B cell (primary cell): ENCODE measurements around the gene SUPT5H. TPM values are rescaled to one million over a fixed set of nuclear protein-coding genes. Genes with fewer than 3 reads are reported as not detected.

Source experiments
- ATAC-seq: fragments of 200-7000 bp; cut with Tn5 transposase; one replicate; pipeline ENCODE4 v1.10.0; 2021; ENCODE audit warnings: low read depth, mild to moderate bottlenecking, moderate number of reproducible peaks, moderate library complexity
- CTCF ChIA-PET: fragments of 350-600 bp; sonication (Branson Sonifier 250); formaldehyde crosslinking; loops from one replicate; lab custom pipeline; 2021; ENCODE audit warnings: antibody characterized with exemption, inconsistent platforms; lab: Charles Lee
- POLR2A ChIA-PET: fragments of 350-600 bp; sonication (Branson Sonifier 250); formaldehyde crosslinking; loops from one replicate; lab custom pipeline; 2021; ENCODE audit warnings: antibody characterized with exemption; lab: Charles Lee
- DNase-seq: peaks from one replicate; pipeline ENCODE4 v3.0.0; 2013
- H2AFZ ChIP-seq: 2 replicates; pipeline ENCODE4 v1.6.1; 2012; ENCODE audit warnings: mild to moderate bottlenecking, low read depth, low read length; ENCODE audit not compliant: insufficient read depth, poor library complexity, severe bottlenecking
- H3K27ac ChIP-seq, 2 donors: 1 replicate in 1 of 2; 2 replicates in 1 of 2; pipeline ENCODE4 v1.5.1; 2012 to 2013; ENCODE audit warnings: low read length in 2 of 2, mild to moderate bottlenecking in 2 of 2, moderate library complexity in 1 of 2
- H3K27me3 ChIP-seq, 4 experiments: fragments of 200-600 bp in 1 of 4; sonication (generic) in 1 of 4; replicated peaks in 1 of 4; 1 replicate in 2 of 4; 2 replicates in 2 of 4; pipeline versions ENCODE4 v1.6.1 to v1.7.0; 2013 to 2016; ENCODE audit warnings: low read length in 3 of 4, mild to moderate bottlenecking in 2 of 4, mixed read lengths in 1 of 4, moderate library complexity in 1 of 4; ENCODE audit not compliant: insufficient read depth in 4 of 4, control insufficient read depth in 3 of 4; ENCODE audit errors: control extremely low read depth in 1 of 4
- H3K36me3 ChIP-seq, 2 experiments: replicated peaks in 1 of 2; 1 replicate in 1 of 2; 2 replicates in 1 of 2; pipeline versions ENCODE4 v1.6.1 to v1.7.1; 2013; ENCODE audit warnings: low read length in 1 of 2; ENCODE audit not compliant: insufficient read depth in 2 of 2, control insufficient read depth in 1 of 2; ENCODE audit errors: control extremely low read depth in 1 of 2, extremely low read depth in 1 of 2
- H3K4me1 ChIP-seq, 2 donors: fragments of 200-600 bp in 1 of 2; sonication (generic) in 1 of 2; 1 replicate in 1 of 2; 2 replicates in 1 of 2; pipeline versions ENCODE4 v1.5.1 to v1.6.1; 2013 to 2017; ENCODE audit warnings: low read length in 2 of 2; ENCODE audit not compliant: control insufficient read depth in 2 of 2, insufficient read depth in 2 of 2
- H3K4me2 ChIP-seq: replicated peaks from 2 replicates; pipeline ENCODE3; 2012; ENCODE audit warnings: mild to moderate bottlenecking, low read depth, low read length; ENCODE audit not compliant: poor library complexity, severe bottlenecking
- H3K4me3 ChIP-seq, 5 experiments: fragments of 200-600 bp in 1 of 5; sonication (generic) in 1 of 5; 1 replicate in 3 of 5; 2 replicates in 2 of 5; pipeline versions ENCODE4 v1.5.1 to v1.7.0; 2011 to 2016; ENCODE audit warnings: low read length in 4 of 5, mild to moderate bottlenecking in 4 of 5, low read depth in 2 of 5, control low read depth in 1 of 5, moderate library complexity in 1 of 5; ENCODE audit not compliant: insufficient read depth in 1 of 5; ENCODE audit errors: control extremely low read depth in 1 of 5, extremely low read depth in 1 of 5
- H3K79me2 ChIP-seq: fragments of 200-600 bp; sonication (generic); one replicate; pipeline ENCODE4 v1.6.0; 2016; ENCODE audit warnings: low read length; ENCODE audit not compliant: control insufficient read depth, insufficient read depth
- H3K9ac ChIP-seq: fragments of 200-600 bp; sonication (generic); 2 replicates; pipeline ENCODE4 v1.6.1; 2017; ENCODE audit warnings: mild to moderate bottlenecking, low read length, moderate library complexity
- H3K9me3 ChIP-seq, 3 donors: one replicate each; pipeline versions ENCODE4 v1.6.1 to v1.7.1; 2013; ENCODE audit warnings: low read length in 2 of 3; ENCODE audit not compliant: control insufficient read depth in 2 of 3, insufficient read depth in 1 of 3; ENCODE audit errors: control extremely low read depth in 1 of 3
- H4K20me1 ChIP-seq: 2 replicates; pipeline ENCODE4 v1.6.0; 2012; ENCODE audit warnings: mild to moderate bottlenecking, low read length; ENCODE audit not compliant: insufficient read depth, control insufficient read depth, poor library complexity, severe bottlenecking
- H3K27ac Mint-ChIP-seq: one replicate; pipeline ENCODE4 v1.8.0; 2021; ENCODE audit warnings: mixed read lengths
- H3K27me3 Mint-ChIP-seq: one replicate; pipeline ENCODE4 v1.8.0; 2021; ENCODE audit warnings: mixed read lengths
- H3K4me1 Mint-ChIP-seq: one replicate; pipeline ENCODE4 v1.8.0; 2021; ENCODE audit warnings: mixed read lengths
- H3K4me3 Mint-ChIP-seq: one replicate; pipeline ENCODE4 v1.8.0; 2021; ENCODE audit warnings: mixed read lengths
- H3K9me3 Mint-ChIP-seq: one replicate; pipeline ENCODE4 v1.8.0; 2022; ENCODE audit warnings: mixed read lengths; ENCODE audit not compliant: insufficient read depth
- EZH2 ChIP-seq: IDR thresholded peaks from 2 replicates; pipeline ENCODE4 v1.6.1; 2012; ENCODE audit warnings: borderline replicate concordance, low read depth, mild to moderate bottlenecking, moderate library complexity, low read length; ENCODE audit not compliant: insufficient read depth, poor library complexity, severe bottlenecking
- WGBS: methylation state at CpG from one replicate; pipeline ENCODE4 v1.1.5; 2013; ENCODE audit warnings: missing lambda C conversion rate; ENCODE audit not compliant: insufficient coverage; 5-methylcytosine and 5-hydroxymethylcytosine counted together
- intact Hi-C: fragments of 100-400 bp; cut with micrococcal nuclease; formaldehyde crosslinking; loops from one replicate; pipeline ENCODE4 v1.10.0; 2022
- polyA plus RNA-seq: library from polyadenylated mRNA; depleted of rRNA; stranded (reverse); fragments of >200 nt; gene quantifications from 2 replicates; pipeline ENCODE4 v1.2.3, GENCODE V29; 2012
- total RNA-seq, 2 donors: library from RNA; stranded (reverse); fragments of 120-200 nt in 1 of 2; gene quantifications; 1 replicate in 1 of 2; 2 replicates in 1 of 2; pipeline versions ENCODE4 v1.2.3 to v1.2.4, GENCODE V29; 2013 to 2022
- TF ChIP-seq, protein P1 (sequence below): fragments of 200-600 bp; IDR thresholded peaks from one replicate; pipeline ENCODE4 v1.8.0; 2022; ENCODE audit warnings: antibody characterized with exemption, mild to moderate bottlenecking

SUPT5H gene
- total and polyA plus RNA-seq, 2 donors (not counting 1 experiment from before 2014, with no cell fraction given), result 119 to 203 TPM

DNA sequence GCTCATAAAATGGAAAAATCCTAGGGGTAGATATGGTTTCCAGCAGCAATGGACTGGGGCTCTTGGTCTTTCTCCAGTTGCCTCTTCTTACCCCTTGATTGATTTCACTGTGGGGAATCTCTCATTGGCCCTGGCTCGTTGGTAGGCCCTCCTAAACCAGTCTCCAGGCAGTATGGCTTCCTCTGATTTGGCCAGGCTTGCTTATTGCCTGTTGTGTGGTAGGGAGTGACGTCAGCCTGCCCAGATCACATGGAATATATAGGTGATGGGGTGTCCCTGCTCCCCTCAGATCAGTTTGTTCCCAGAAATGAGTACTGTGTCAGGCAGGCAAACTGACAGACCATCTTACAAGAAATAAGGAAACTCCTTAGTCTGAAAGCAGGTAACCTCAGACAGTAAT lies 63.9 kb downstream of the SUPT5H start:
- peaks cover 0 to 56% (median 15%) of the 10 kb centered on the region in 4 experiments for H3K27me3 ChIP-seq
- no peak overlapping the region for H3K4me2 ChIP-seq
- H3K79me2 ChIP-seq, result no peaks in the 10 kb centered on the region
- no peak overlapping the region for H3K9ac ChIP-seq
- no peaks in the 10 kb centered on the region for H4K20me1 ChIP-seq
- H3K27ac ChIP-seq, result no peak overlapping the region
- intact Hi-C loops, result no loop called here
- DNase-seq, result no peak
- H3K9me3 ChIP-seq, result peaks cover 0 to 9% (median 0%) of the 10 kb centered on the region in 3 donors
- no peak overlapping the region for H3K4me3 ChIP-seq
- peaks cover 13 to 16% of the 10 kb centered on the region in 2 donors for H3K4me1 ChIP-seq
- Mint-ChIP-seq H3K27me3 (peaks cover 26% of the 10 kb centered on the region), H3K4me3 (no peak overlapping the region), H3K4me1 (peaks cover 16% of the 10 kb centered on the region), H3K9me3 (no peaks in the 10 kb centered on the region), H3K27ac (no peak overlapping the region)
- WGBS, result no CpG with 5 or more reads among the region's 2 CpGs
- ATAC-seq, result no peak
- H3K36me3 ChIP-seq, result no peaks in the 10 kb centered on the region
- ChIA-PET POLR2A (no interaction called here), CTCF (no interaction called here)
- H2AFZ ChIP-seq, result no peak overlapping the region
- TF ChIP-seq EZH2, result no peak
- TF ChIP-seq, protein P1, sequence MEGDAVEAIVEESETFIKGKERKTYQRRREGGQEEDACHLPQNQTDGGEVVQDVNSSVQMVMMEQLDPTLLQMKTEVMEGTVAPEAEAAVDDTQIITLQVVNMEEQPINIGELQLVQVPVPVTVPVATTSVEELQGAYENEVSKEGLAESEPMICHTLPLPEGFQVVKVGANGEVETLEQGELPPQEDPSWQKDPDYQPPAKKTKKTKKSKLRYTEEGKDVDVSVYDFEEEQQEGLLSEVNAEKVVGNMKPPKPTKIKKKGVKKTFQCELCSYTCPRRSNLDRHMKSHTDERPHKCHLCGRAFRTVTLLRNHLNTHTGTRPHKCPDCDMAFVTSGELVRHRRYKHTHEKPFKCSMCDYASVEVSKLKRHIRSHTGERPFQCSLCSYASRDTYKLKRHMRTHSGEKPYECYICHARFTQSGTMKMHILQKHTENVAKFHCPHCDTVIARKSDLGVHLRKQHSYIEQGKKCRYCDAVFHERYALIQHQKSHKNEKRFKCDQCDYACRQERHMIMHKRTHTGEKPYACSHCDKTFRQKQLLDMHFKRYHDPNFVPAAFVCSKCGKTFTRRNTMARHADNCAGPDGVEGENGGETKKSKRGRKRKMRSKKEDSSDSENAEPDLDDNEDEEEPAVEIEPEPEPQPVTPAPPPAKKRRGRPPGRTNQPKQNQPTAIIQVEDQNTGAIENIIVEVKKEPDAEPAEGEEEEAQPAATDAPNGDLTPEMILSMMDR, result no peak

DNA sequence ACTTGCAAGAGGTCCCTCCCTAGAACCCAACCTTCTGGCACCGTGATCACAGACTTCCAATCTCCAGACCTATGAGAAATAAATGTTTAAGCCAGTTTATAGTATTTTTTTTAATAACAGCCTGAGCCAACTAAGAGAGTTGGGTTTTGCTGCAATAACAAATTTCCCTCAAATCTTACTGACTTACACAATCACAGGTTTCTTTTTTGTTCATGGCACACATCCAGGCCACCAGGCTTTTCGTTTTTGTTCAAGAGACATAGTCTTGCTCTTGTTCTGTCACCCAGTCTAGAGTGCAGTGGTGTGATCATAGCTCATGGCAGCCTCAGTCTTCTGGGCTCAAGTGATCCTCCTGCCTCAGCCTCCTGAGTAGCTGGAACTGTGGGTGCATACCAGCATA lies 67.6 kb downstream of the SUPT5H start:
- H3K79me2 ChIP-seq, result no peaks in the 10 kb centered on the region
- H3K4me3 ChIP-seq, result no peak overlapping the region
- H3K27ac Mint-ChIP-seq, result no peak overlapping the region
- H3K4me1 Mint-ChIP-seq, result peaks cover 17% of the 10 kb centered on the region
- TF ChIP-seq, protein P1, result no peak
- no peak for TF ChIP-seq EZH2
- H2AFZ ChIP-seq, result no peak overlapping the region
- H3K27ac ChIP-seq, result no peak overlapping the region
- intact Hi-C loops, result no loop called here
- CTCF ChIA-PET, result no interaction called here
- H4K20me1 ChIP-seq, result no peaks in the 10 kb centered on the region
- H3K27me3 ChIP-seq, result peaks cover 0 to 53% (median 33%) of the 10 kb centered on the region in 4 experiments
- peaks cover 30% of the 10 kb centered on the region for H3K27me3 Mint-ChIP-seq
- ATAC-seq, result no peak
- peaks cover 0 to 23% (median 0%) of the 10 kb centered on the region in 3 donors for H3K9me3 ChIP-seq
- H3K36me3 ChIP-seq, result no peaks in the 10 kb centered on the region
- DNase-seq, result no peak
- 20% methylated on average over 1 of the region's 2 CpGs for WGBS
- H3K4me2 ChIP-seq, result no peak overlapping the region
- POLR2A ChIA-PET, result interaction anchor here (0.6 to 0.7 kb wide), 2 partner anchors 26 to 88 kb away, joined by 3 to 12 read pairs; no protein-coding TSS in a partner anchor
- H3K9ac ChIP-seq, result no peak overlapping the region
- peaks cover 20 to 26% of the 10 kb centered on the region in 2 donors for H3K4me1 ChIP-seq
- no peak overlapping the region for H3K4me3 Mint-ChIP-seq
- no peaks in the 10 kb centered on the region for H3K9me3 Mint-ChIP-seq
